ENCODE measurements around the gene WASF2. TPM values are rescaled to one million over a fixed set of nuclear protein-coding genes. Genes with fewer than 3 reads are reported as not detected.
"Not testable (repeated sequence)": the region's sequence is repeated elsewhere in the genome, so short reads cannot be mapped to it uniquely, and the experiment has no call there.

The WASF2 gene
- total RNA-seq, 1 donor from 2014 or later: 6.1 TPM

- DNase-seq: no peak
Measured at GRCh38 chr1:27397749-27398148, 92.2 kb downstream of the WASF2 start.

GRCh38 chr1:27397110-27397509 lies 92.9 kb downstream of the WASF2 start:
- no peak for DNase-seq

GRCh38 chr1:27395441-27396195 lies 94.3 kb downstream of the WASF2 start:
- peak; percentile 61 for DNase-seq

GRCh38 chr1:27394925-27395324 lies 95.0 kb downstream of the WASF2 start:
- no peak for DNase-seq

- DNase-seq: no peak
Measured at GRCh38 chr1:27394282-27394658, 95.7 kb downstream of the WASF2 start.

- DNase-seq: no peak
Measured at GRCh38 chr1:27393641-27394281, 96.2 kb downstream of the WASF2 start.

GRCh38 chr1:27392778-27393635 lies 97.0 kb downstream of the WASF2 start:
- DNase-seq: no peak

GRCh38 chr1:27392096-27392777 lies 97.7 kb downstream of the WASF2 start, which contains the start of gene GPR3:
Gene GPR3, plus strand, starts transcription at chr1:27392622. Its CDS starts 1,177 bp downstream, at chr1:27393799.
- peak; percentile 88 for DNase-seq

GRCh38 chr1:27391511-27392095 lies 98.4 kb downstream of the WASF2 start:
- peak; percentile 57 for DNase-seq

GRCh38 chr1:27388337-27389005 lies 101.5 kb downstream of the WASF2 start:
- DNase-seq: no peak

GRCh38 chr1:27384797-27385196 lies 105.2 kb downstream of the WASF2 start:
- DNase-seq: not testable (repeated sequence)

- no peak for DNase-seq
Measured at GRCh38 chr1:27383661-27384060, 106.3 kb downstream of the WASF2 start.

GRCh38 chr1:27383039-27383605 lies 106.8 kb downstream of the WASF2 start, which contains the start of gene CD164L2:
Gene CD164L2, minus strand, starts transcription at chr1:27383333. Its CDS starts 94 bp downstream, at chr1:27383239.
- DNase-seq: no peak

GRCh38 chr1:27381969-27382762 lies 107.8 kb downstream of the WASF2 start:
- DNase-seq: no peak

- DNase-seq: no peak
Measured at GRCh38 chr1:27380766-27381733, 108.9 kb downstream of the WASF2 start.

GRCh38 chr1:27380224-27380623 lies 109.7 kb downstream of the WASF2 start:
- no peak for DNase-seq

- DNase-seq: no peak
Measured at GRCh38 chr1:27379564-27380122, 110.3 kb downstream of the WASF2 start.

GRCh38 chr1:27377760-27378495 lies 112.0 kb downstream of the WASF2 start:
- DNase-seq: no peak
